Ovary (tissue), 3 donors: ENCODE data around the gene MRFAP1L1.

Experiments used
- CTCF ChIP-seq, 3 donors: fragments of 450-650 bp in 2 of 3; fragments of 200-600 bp in 1 of 3; IDR thresholded peaks; one replicate each; pipeline versions ENCODE4 v1.5.1 to v1.8.0; 2016 to 2022; ENCODE audit warnings: antibody characterized with exemption in 3 of 3, mild to moderate bottlenecking in 1 of 3
- EP300 ChIP-seq: sonication (generic); formaldehyde crosslinking; IDR thresholded peaks from one replicate; pipeline ENCODE4 v1.6.1; 2017; ENCODE audit warnings: antibody characterized with exemption
- donor health status: DM: no; HTN: no; CAD: no.

- TF ChIP-seq CTCF (IDR thresholded peaks at IDR 0.05) (no peak), EP300 (no peak)
These were observed 44.4 kb downstream of the MRFAP1L1 start for GRCh38 chr4:6665320-6665654.
